Measurements from ENCODE around the gene ACVR1. TPM values are rescaled to one million over a fixed set of nuclear protein-coding genes. Genes with fewer than 3 reads are reported as not detected.

The ACVR1 gene
- total and polyA plus RNA-seq, 9 of the 15 experiments (the other 6 are each of a cell fraction or from before 2014, with no cell fraction given), result 3.8 to 14.3 (median 6.9) TPM

DNA sequence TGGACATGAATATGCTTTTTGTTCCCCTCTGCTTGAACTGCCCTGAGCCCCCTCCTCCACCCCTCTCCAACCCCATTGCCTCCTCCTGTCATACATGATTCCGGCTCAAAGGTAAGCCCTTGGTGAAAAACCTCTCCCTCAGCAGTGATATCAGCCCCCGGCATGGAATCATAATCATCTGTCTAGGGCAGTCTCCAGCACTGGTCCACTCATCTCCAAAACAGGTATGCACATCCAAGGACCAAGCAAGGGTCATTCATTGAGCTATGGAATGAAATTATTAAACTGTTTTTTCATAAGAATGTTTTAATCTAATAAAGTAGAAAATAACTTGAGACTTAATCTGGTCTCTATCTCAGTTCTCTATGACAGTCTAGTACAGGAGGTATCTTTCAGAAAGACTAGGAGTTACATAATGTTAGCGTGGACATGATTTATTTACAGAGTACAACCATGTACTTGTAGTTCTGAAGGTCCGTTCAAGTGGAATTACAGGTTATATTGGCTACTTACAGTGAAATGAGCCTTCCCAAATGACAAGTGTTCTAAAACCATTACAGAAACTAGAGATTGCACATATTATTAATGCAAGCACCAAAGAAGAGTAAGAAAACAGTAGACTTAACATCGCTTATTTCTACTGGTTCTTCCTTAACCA, 75.2 kb downstream of the ACVR1 start:
- ATAC-seq (no peak), FAIRE-seq (no peak), DNase-seq (ENCODE audit: extremely low read depth in 1 of 4, low spot score in 3 of 4) (no peak)
- peaks cover 0 to 4% of the 10 kb centered on the region in 2 experiments; a peak in 1 of 5 replicates for H3K4me1 ChIP-seq (replicated peaks in 1 of 2; ENCODE audit: control insufficient read depth in 2 of 2, insufficient read depth in 2 of 2, low read length in 2 of 2)
- H4K20me1 ChIP-seq (replicated peaks; ENCODE audit: control insufficient read depth, insufficient read depth, low read length), result no peaks in the 10 kb centered on the region
- TF ChIP-seq ZBTB1 (CRISPR knock-in tag; IDR thresholded peaks at IDR 0.05; ENCODE audit: borderline replicate concordance, low read depth), result no peak
- TF ChIP-seq ZBED1 (IDR thresholded peaks at IDR 0.05), result no peak
- no peak for TF ChIP-seq MBD2 (IDR thresholded peaks at IDR 0.05; ENCODE audit: borderline replicate concordance, low read depth)
- TF ChIP-seq GABPA (tag; conservative IDR thresholded peaks at IDR 0.05; ENCODE audit: low read depth), result no peak
- no peak for TF ChIP-seq ZNF583 (CRISPR knock-in tag; IDR thresholded peaks at IDR 0.05)
- TF ChIP-seq, protein P1, sequence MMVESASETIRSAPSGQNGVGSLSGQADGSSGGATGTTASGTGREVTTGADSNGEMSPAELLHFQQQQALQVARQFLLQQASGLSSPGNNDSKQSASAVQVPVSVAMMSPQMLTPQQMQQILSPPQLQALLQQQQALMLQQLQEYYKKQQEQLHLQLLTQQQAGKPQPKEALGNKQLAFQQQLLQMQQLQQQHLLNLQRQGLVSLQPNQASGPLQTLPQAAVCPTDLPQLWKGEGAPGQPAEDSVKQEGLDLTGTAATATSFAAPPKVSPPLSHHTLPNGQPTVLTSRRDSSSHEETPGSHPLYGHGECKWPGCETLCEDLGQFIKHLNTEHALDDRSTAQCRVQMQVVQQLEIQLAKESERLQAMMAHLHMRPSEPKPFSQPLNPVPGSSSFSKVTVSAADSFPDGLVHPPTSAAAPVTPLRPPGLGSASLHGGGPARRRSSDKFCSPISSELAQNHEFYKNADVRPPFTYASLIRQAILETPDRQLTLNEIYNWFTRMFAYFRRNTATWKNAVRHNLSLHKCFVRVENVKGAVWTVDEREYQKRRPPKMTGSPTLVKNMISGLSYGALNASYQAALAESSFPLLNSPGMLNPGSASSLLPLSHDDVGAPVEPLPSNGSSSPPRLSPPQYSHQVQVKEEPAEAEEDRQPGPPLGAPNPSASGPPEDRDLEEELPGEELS (CRISPR knock-in tag; IDR thresholded peaks at IDR 0.05; ENCODE audit: borderline replicate concordance), result no peak
- TF ChIP-seq ZNF232 (CRISPR knock-in tag; IDR thresholded peaks at IDR 0.05), result no peak
- no peak for TF ChIP-seq JUN (IDR thresholded peaks at IDR 0.05; ENCODE audit: borderline replicate concordance, low read depth, low read length)
- no peak for TF ChIP-seq JUN (CRISPR knock-in tag; IDR thresholded peaks at IDR 0.05; ENCODE audit: borderline replicate concordance)
- TF ChIP-seq GTF2A2 (tag; IDR thresholded peaks at IDR 0.05), result no peak
- TF ChIP-seq GMEB1 (CRISPR knock-in tag; IDR thresholded peaks at IDR 0.05), result no peak
- no peak for TF ChIP-seq ZNF785 (CRISPR knock-in tag; IDR thresholded peaks at IDR 0.05)
- 87% methylated on average over 5 of the region's 5 CpGs for WGBS (ENCODE audit: insufficient coverage, low coverage, missing lambda C conversion rate)
- H3K36me3 ChIP-seq (ENCODE audit: control insufficient read depth, insufficient read depth, low read length), result peaks cover 3% of the 10 kb centered on the region; the same call in 1 of the 3 replicates
- intact Hi-C loops (cut with micrococcal nuclease) (no loop called here), in situ Hi-C loops (cut with MboI) (no loop called here)
- H3K9me3 ChIP-seq (replicated peaks; ENCODE audit: control insufficient read depth, insufficient read depth, low read depth, low read length), result no peaks in the 10 kb centered on the region
- H3K27me3 ChIP-seq (ENCODE audit: control insufficient read depth in 2 of 2, insufficient read depth in 2 of 2, low read length in 2 of 2), result no peaks in the 10 kb centered on the region
- H3K9ac ChIP-seq (ENCODE audit: insufficient read depth in 1 of 2, low read depth in 2 of 2, low read length in 2 of 2), result no peak overlapping the region
- H2AFZ ChIP-seq (ENCODE audit: low read depth, low read length), result no peak overlapping the region
- H3K4me2 ChIP-seq (ENCODE audit: insufficient read depth, low read length), result no peak overlapping the region
- H3K9me1 ChIP-seq (ENCODE audit: control insufficient read depth, insufficient read depth, low read length), result no peaks in the 10 kb centered on the region
- H3K79me2 ChIP-seq (ENCODE audit: control insufficient read depth, insufficient read depth, low read length), result no peaks in the 10 kb centered on the region
- no peak overlapping the region for H3K4me3 ChIP-seq
- BruUV-seq (replicated peaks), result no TSS peak
- ChIA-PET POLR2A (no interaction called here), CTCF (ENCODE audit: low intra/inter-chr PET ratio) (no interaction called here)
- no peak overlapping the region for H3K27ac ChIP-seq (ENCODE audit: extremely low read depth, low read depth, low read length)

Measured in K562 (cell line).